Measurements from ENCODE around the gene PM20D1.
A peak's percentile ranks its signal among the peaks of the same experiment; 100 is the strongest.

GRCh38 chr1:205812878-205813754 is 36.8 kb downstream of the PM20D1 start, which contains the start of gene SLC41A1:
- TF ChIP-seq POLR2AphosphoS5 (IDR thresholded peaks at IDR 0.05; ENCODE audit: borderline replicate concordance, low read depth, low read length) (peak; percentile 76), EZH2 (IDR thresholded peaks at IDR 0.05) (no peak), FOXP2 (optimal IDR thresholded peaks at IDR 0.05; ENCODE audit: control extremely low read depth, extremely low read length, insufficient read depth) (peak; percentile 42)

Data from SK-N-MC (cell line).